Limb (tissue), 2 donors: Measurements from ENCODE around the gene NUDCD3.

Experiments
- DNase-seq, 2 donors: peaks; one replicate each; pipeline ENCODE4 v3.0.0-alpha.2; 2016; ENCODE audit errors: extremely low spot score in 2 of 2

The NUDCD3 gene

GRCh38 chr7:44402401-44403060, 87.9 kb downstream of the NUDCD3 start:
- no peak for DNase-seq

- no peak for DNase-seq
Measured at GRCh38 chr7:44401692-44402091, 88.8 kb downstream of the NUDCD3 start.

- DNase-seq: no peak
Measured at GRCh38 chr7:44400033-44400511, 90.4 kb downstream of the NUDCD3 start.

- DNase-seq: peak in 1 of 2 donors; percentile 28
Measured at GRCh38 chr7:44398953-44399574, 91.4 kb downstream of the NUDCD3 start.

- DNase-seq: peak; percentile 51 to 70
Measured at GRCh38 chr7:44398511-44398911, 91.9 kb downstream of the NUDCD3 start.

GRCh38 chr7:44396931-44397545, 93.4 kb downstream of the NUDCD3 start:
- no peak for DNase-seq

- no peak for DNase-seq
Measured at GRCh38 chr7:44396496-44396895, 94.0 kb downstream of the NUDCD3 start.

- DNase-seq: no peak
Measured at GRCh38 chr7:44395067-44395466, 95.4 kb downstream of the NUDCD3 start.

- peak in 1 of 2 donors; percentile 16 for DNase-seq
Measured at GRCh38 chr7:44394636-44395035, 95.8 kb downstream of the NUDCD3 start.

GRCh38 chr7:44394112-44394447, 96.4 kb downstream of the NUDCD3 start:
- peak in 1 of 2 donors; percentile 4 for DNase-seq

GRCh38 chr7:44393238-44394111, 97.0 kb downstream of the NUDCD3 start:
- peak in 1 of 2 donors; percentile 19 for DNase-seq

- DNase-seq: peak in 1 of 2 donors; percentile 5
Measured at GRCh38 chr7:44392618-44393010, 97.8 kb downstream of the NUDCD3 start.

GRCh38 chr7:44391746-44392617, 98.5 kb downstream of the NUDCD3 start:
- DNase-seq: peak in 1 of 2 donors; percentile 12

- DNase-seq: peak in 1 of 2 donors; percentile 3
Measured at GRCh38 chr7:44391171-44391570, 99.3 kb downstream of the NUDCD3 start.

GRCh38 chr7:44390701-44391100, 99.8 kb downstream of the NUDCD3 start:
- peak in 1 of 2 donors; percentile 10 for DNase-seq

- DNase-seq: no peak
Measured at GRCh38 chr7:44388089-44388970, 102.1 kb downstream of the NUDCD3 start.

GRCh38 chr7:44387389-44387788, 103.1 kb downstream of the NUDCD3 start:
- peak in 1 of 2 donors; percentile 11 for DNase-seq

GRCh38 chr7:44386139-44386913, 104.1 kb downstream of the NUDCD3 start:
- peak in 1 of 2 donors; percentile 9 for DNase-seq
